HG03103 (cell line): Measurements from ENCODE around the gene SHROOM3.

Experiments
- ATAC-seq: cut with Tn5 transposase; IDR thresholded peaks from one replicate; pipeline ENCODE4 v1.9.1; 2021; ENCODE audit warnings: low read depth; ENCODE audit not compliant: unreplicated experiment

The SHROOM3 gene

DNA sequence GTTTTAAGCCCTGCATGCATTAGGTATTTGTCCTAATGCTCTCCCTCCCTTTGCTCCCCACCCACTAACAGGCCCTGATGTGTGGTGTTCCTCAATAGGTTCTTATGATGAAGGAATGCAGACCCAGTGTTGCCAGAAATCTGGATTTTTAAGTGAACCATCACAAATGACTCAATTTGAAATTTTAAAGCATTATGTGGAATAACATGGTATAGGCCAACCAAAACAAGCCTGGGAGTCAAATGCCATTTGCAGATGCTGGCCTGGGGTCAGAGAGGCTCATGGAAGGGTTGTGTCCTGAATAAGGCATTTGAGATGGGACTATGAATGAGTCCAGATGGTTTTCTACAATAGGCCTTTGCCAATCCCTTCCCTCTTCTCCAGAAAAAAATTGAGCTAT is 179.6 kb downstream of the SHROOM3 start:
- ATAC-seq = no peak

DNA sequence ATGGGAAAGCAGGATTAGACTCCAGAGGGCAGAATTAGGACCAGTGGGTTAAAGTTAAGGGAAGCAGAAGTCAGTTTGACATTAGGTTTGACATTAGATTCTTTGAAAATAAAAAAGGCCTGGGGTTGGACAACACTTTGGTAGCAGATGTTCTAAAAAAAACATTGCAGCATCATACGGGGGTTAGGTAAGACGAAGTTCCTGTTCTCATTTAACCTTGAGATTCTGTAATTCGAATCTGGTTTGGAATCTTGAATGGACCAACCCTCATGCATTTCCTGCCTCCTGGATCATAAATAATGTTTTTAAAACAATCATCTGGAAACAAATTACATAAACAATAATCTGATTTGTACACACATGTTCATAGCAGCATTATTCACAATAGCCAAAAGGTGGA is 181.0 kb downstream of the SHROOM3 start:
- ATAC-seq = no peak

DNA sequence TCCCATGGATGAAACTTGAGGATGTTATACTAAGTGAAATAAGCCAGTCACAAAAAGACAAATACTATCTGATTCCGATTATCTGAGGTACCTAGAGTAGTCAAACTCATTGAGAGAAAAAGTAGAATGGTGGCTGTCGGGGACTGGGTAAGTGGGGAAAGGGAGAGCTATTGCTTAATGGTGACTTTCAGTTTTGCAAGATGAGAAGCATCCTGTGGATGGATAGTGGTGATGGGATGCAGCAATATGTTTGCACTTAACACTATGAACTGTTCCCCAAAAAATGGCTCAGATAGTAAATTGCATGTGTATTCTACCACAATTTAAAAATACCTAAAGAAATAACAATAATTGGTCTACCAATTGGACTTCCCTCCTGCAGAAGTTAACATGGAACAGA is 181.5 kb downstream of the SHROOM3 start:
- ATAC-seq = no peak

DNA sequence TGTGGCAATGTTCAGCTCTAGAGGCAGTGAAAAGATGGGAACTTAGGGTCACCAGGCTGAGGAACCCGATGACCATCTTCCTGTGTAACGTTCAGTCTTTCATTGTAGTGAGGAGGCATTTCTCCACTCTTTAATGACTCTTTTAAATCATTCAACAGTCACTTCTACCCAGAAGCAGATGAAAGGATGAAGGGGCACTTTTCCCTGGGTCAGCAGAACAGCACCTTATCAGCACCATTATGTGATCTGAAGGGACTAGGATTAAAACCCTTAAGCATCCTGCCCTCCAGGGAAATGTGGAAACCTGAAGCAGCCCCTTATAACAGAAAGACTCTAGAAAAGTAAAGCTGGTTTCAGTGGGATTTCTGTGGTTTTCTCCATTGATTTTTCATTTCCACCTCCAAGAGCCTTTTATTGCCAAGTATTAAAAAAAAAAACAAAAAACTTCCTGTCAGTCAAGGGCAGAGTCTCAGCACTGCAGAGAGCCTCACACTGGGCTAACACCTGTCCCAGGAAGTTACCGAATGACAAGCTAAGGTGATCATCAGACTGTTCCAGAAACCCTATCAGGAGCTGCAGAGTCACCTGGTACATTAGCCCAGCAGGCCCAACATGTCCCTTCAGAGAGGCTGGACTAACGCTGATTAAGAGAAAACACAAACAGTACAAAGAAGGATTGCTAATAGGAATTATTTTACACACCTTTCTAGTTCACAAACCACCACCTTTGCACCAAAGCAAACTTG is 185.9 kb downstream of the SHROOM3 start:
- no peak for ATAC-seq

DNA sequence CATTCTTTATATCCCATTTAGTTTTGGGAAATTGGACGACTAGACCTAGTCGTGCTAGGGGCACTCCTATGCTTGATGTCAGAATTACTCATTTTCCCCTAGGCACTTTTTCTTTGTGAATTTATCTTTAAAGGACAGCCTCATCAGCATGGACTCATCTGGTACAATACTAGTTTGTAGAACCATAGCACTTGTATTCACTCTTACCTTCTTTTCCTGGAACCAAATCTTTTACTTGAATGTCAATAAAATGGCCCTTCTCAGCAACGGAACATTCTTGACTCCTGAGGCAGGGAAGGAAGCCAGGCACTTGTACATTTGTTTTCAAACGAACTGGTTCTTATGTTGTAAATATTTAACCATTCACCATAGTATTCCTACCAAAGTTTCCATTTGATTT is 187.1 kb downstream of the SHROOM3 start:
- no peak for ATAC-seq

DNA sequence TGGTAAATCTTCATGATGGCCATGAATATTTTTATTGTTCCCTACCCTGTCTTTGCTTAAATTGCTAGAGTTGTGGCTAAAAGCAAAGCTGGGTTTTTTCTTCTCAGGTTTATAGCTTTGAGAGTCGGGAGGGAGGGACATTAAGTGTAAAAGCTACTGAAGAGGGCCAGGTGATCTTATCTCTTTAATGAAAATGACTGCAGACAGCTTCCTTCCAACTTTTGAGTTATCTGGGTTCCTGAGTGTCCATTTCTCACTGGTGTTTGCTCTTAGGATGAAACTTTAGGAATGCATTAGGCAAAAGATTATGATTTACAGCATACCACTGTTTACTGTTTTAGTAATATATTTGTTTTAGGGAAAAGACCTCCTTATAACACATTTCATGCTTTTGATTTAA is 187.7 kb downstream of the SHROOM3 start:
- ATAC-seq = no peak

DNA sequence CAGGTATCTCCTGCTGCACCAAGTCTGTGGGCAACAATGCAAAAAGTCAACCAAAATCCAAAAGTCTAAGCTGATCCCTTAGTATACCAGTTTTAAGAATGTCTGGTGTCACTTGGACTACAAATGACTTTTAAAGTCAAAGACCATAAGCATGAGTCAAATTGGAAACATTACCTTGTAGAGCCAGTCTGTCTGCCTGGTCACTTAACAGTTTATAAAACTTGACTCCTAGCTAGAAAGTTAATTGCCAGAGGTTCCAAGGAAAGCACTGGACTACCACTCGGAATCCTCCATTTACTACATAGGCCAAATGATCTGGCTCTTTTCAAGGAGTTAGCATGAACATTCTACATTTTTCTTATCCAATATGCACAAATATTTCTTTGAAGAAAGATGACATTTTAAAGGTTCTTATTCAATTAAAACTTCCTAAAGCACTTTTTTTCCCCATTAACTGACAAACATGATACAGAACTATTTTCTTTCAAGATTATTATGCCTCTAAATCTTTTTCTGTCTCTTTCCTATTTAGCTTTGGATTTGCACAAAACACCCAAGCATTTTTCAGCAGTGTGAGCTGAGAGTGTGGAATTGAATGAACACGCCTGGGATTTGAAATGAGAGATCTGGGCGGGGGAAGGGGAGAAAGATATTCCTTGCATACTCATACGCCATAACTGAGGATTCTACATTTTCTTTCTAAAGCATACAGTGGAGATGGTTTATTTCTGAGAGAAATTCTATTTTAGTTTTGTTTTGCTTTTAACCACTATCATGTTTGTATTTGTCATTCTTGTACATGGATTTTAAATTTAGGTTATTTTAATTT is 188.4 kb downstream of the SHROOM3 start:
- ATAC-seq = no peak

DNA sequence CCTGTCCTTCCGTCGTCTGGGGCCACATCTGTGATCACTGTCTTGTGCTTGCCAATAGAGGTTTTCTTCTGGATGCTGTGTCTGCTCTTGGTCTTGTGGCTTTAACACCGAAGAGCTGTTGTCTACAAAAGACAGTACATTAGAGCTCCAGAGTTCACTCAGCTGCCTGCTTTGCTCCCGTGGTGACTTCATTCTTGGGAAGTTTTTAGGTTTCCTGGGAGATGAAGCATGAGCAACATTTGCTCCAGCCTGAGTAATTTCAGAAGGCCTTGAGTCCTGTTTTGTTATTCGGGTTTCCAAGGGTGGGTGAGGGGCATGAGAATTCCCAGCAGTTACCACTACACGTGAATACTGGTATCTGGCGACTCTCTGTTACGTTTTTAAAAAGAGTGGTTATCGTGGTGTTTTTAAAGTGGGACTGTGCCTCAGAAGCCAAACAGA is 189.2 kb downstream of the SHROOM3 start:
- no peak for ATAC-seq

DNA sequence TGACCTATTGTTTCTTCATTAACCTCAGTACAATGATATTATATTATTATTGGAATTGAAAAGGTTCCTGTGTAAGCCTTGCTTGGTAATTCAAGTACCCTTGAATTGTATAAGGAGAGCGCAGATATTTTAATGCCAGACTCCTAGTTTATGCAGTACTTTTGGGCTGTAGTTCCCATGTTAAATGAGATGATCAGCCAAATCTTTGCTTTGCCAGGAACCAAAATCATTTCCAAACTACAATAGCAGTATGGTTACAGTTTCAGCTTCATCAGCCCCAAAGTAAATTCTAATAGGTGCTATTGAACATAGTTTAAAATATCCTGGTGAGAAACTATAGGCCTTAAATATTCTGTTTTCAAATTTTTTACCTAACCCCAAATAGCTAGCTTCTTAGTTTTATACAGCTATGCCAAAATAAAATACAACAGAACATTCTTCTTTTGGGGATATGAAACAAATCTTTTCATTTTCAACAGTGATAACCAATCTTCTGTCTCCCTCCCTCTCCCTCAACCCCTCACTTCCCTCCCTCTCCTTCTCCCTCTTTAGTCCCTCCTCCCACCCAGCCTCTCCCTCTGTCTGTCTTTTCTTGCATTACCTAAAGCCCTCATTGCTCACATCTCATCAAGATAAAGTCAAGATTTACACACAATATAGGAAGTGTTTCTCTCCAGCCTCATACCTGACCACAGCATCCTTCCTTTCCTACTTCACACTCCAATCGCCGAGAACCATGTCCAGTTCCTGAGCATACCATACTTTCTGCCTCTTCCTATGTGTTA is 190.1 kb downstream of the SHROOM3 start:
- ATAC-seq = no peak

DNA sequence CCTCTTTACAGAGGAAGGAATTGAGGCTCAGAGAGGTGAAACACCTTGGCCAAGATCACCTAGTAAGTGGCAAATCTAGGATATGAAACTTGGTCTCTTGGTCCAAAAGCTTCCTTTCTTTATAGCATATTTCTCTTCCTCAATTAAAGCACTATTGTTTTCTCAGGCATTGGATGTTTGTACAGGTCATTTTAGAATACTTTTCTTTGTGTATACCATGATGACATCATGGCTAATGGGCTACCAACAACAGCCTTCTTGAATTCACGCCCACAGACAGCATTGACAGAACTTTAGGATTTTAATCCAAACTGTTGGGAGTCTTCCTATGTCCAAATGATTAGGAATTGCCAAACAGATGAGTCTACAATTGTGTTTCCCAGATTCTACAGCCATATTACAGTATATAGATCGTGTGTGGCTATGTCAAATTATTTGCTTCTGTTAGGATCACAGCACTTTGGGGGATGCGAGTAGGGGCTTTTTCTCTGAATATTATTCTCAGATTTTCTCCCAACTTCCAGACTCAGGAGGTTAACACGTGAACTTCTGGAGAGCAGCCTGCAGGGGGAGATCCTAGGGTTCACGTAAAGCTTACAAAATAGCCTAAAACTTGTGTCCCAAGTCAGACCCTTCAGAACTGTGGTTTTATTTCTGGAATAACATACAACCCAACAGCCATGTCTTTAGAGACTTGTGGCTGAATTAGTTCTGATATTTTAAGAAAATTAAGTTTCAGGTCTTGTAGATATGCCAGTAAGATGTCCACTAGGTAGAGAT is 191.8 kb downstream of the SHROOM3 start:
- ATAC-seq = no peak

DNA sequence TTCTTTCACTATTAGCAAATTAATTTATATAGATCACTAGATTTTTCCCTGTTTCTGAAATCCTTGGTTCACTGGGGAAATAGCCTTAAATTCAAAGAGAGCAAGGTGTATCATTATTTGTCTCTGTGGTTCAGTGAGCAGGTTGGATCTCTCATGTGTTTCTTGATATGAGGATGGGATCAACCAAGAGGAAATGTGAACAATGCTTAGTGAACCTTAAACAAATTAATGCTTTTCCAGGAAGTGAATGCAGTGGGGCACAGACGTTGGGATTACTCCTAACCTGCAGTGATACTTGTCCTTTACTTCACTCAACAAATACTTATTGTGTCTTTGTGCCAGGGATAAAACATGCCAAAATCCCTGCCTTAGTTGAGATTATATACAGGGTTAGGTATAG is 193.2 kb downstream of the SHROOM3 start:
- ATAC-seq = no peak

DNA sequence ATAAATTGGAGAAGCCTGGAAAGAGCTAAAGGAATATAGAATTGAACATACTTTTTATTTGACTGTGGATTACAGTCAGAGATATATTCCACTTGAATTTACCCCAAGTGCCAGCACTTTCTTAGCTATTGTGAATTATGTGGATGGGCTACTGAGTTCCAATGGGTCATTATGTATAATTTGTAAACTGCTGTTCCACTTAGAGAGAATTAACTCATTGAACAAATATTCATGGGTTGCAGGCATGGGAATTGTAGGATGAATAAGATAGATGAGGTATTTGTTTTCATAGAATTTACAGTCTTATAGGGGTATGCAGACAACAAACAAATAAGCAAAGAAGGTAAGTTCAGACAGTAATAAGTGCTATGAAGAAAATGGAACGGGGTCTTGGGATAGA is 195.7 kb downstream of the SHROOM3 start:
- ATAC-seq = no peak

DNA sequence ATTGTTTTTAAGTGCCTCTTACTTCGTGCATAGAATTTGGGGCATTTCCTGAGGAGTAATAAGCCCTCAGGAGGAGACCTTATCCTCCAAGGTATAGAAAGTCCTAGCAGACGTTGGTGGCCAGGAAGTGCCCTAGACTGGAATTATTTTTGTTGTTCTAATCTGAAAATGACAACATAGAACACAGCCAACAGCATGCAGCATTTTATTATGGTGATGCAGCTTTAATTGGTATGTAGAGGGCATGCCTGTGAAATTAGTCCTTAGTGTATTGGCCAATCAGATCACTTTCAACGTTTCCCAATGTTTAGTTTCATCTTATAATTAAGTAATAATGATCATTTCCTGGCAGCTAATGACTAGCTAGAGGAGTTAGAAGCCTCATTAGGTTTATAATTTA is 199.2 kb downstream of the SHROOM3 start:
- ATAC-seq = no peak

DNA sequence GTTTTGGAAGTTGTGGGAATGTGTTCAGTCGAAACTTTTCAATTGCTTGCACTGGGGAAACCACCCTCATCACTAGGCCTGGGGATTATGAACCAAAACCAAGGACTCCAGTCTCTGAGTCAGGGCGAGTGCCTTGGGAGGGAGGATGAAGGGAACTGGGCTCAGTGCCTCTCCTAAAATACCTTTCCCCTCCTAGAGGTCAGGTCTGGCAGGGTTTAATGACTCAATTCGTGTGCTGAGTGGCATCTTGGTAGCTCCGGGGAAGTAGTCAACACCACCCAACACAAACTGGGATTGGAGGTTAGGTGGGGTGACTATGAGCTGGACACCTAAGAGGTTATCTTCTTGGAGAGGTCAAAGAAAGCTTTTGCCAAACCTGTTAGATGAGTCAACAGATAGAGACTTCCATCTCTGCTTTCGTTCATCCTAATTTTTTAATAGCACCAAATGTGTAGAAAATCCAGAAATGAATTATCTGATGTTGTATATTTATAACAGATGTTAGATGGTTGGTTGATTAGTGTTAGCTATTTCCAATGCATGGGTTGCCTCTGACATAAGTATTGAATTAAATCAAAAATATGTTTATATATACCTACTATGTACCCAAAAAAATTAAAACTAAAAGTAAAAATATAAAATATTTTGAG is 202.8 kb downstream of the SHROOM3 start:
- ATAC-seq = no peak

DNA sequence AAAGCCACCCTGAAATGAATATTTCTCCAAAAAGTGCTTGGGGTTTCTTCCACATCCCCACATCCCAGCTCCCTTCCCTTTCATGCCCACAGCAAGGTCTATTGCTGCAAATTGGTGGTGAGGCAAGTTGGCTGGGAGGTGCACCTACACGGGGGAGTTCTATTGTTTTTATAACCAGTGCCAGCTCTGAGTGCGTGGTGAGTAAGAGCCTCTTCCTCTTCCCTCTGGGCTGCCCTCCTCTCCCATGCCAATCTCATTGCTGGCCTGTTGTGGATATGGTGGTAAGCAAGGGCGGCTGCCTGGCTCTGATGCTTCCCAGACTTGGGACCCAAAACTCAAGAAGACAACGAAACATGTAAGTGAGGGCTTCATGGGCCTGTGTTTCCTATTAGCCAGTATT is 204.3 kb downstream of the SHROOM3 start:
- ATAC-seq = no peak

DNA sequence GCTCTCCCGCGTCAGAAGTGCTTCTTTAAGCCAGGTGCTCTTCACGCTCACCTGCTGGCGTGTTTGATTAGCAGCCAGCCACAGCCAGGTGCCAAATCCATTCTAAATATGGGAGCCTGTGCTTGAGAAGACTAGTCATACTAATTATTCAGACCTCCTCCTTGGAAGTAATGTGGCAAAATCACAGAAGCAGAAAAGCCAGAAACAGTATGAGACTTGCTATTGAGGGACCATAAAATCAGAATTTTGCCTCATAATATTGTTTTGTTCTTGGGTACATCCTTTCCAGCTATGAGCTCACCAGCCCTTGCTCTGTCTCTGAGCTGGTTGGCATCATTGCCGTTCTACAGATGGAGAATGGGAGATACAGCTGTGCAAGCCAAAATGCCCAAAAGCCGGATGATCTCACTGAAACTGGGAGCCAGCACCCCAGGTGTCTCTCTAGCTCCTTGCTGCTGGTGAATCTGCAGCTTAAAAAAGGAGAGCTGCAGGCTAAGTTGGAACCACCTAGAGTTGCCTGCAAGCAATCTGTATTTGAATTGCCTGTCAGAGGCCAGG is 205.4 kb downstream of the SHROOM3 start:
- ATAC-seq = no peak

DNA sequence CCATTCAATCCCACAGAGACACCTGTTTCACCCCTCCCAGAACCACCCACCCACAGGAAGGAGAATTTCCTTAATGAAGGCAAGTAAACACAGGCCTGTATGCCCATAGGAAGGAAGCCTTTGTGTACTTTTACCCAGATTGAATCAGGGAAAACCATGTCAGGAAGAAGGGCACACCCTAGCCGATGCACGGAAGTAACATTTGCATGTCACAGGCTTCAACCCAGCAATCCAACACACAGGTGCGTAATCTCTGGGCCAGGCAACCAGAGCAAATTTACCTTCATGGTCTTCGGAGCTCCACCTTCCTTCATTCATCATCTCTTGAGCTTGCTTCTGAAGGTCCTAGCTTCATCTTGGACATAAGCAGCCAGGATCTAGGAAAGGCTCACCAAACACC is 206.3 kb downstream of the SHROOM3 start:
- ATAC-seq = no peak

DNA sequence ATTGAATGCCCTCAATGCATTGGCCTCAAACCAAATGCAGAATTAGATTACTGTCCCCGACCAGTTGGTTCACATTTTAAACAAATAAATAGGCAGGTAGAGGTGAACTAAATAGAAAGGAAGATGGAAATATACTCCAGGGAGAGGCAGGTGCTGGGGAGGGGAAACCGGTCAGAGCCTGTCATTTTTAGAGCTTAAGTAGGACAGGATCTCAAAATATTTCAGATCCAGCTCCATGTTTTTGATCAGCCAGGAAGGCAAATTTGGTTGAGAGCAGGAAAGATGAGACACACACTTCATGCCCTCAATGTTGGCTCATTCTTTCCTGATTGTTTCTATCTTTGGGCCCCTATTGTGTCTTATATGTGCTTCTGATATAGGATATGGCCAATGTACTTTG is 206.7 kb downstream of the SHROOM3 start:
- ATAC-seq = no peak

DNA sequence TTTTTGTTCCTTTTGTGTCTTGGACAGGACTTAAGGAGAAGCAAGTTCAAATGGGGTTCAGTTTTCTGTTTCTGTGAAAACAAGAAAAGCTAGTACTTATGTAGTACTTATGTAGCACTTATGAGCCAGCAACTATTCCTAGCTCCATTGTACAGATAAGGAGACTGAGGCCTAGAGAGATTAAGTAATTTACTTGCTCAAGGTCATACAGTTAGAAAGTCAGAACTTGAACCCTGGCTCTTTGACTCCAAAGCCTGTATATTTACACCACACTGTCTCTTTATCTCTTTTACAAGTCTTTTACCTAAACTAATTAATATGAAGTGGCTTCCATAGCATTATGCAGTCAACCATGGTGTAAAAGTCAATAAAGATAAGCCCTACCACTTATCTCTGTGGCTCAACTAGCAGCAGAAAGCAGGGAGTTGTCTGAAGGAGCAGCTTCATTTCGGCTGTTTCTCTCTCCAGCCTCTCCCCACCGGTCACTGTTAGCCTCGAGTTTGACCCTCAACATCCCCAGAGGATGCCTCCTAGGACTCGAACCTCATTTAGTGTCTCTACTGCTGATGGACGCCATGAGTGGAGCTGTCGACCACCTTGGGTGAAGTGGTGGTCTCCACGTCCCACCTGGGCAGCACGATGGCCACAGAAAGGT is 209.9 kb downstream of the SHROOM3 start:
- ATAC-seq = no peak
